K562 (cell line): ENCODE data around the gene HRG. TPM values are rescaled to one million over a fixed set of nuclear protein-coding genes. Genes with fewer than 3 reads are reported as not detected.

Experiments used
- BRCA1 ChIP-seq, 2 experiments: fragments of 450-650 bp in 1 of 2; sonication (generic) in 1 of 2; formaldehyde crosslinking in 1 of 2; IDR thresholded peaks; 2 replicates each; pipeline versions ENCODE4 v1.5.0 to v1.6.1; 2017 to 2020; ENCODE audit warnings: mild to moderate bottlenecking in 1 of 2, missing genetic modification reagents in 1 of 2
- CBX5 ChIP-seq: IDR thresholded peaks from 2 replicates; pipeline ENCODE4 v1.6.1; 2014; ENCODE audit warnings: low read depth, borderline replicate concordance
- CTBP1 ChIP-seq: fragments of 450-650 bp; IDR thresholded peaks from 2 replicates; pipeline ENCODE4 v1.6.1; 2016; ENCODE audit warnings: borderline replicate concordance
- CTCF ChIP-seq, 3 experiments: IDR thresholded peaks in 2 of 3; conservative IDR thresholded peaks in 1 of 3; 2 replicates each; pipeline ENCODE4 v1.5.1; 2011 to 2012; ENCODE audit warnings: low read length in 3 of 3, mild to moderate bottlenecking in 3 of 3, control low read depth in 2 of 3, improper control_type of control experiment in 1 of 3, inconsistent platforms in 1 of 3, low read depth in 1 of 3, mixed read lengths in 1 of 3, moderate library complexity in 1 of 3; ENCODE audit not compliant: insufficient read depth in 2 of 3
- CTCFL ChIP-seq: IDR thresholded peaks from 2 replicates; pipeline ENCODE4 v1.6.1; 2011; ENCODE audit warnings: borderline replicate concordance, low read depth, mild to moderate bottlenecking, moderate library complexity, low read length; ENCODE audit not compliant: insufficient read depth, poor library complexity, severe bottlenecking
- CXXC5 ChIP-seq: fragments of 250-450 bp; sonication (Bioruptor Pico); IDR thresholded peaks from 2 replicates; pipeline ENCODE4 v1.8.0; 2022; ENCODE audit warnings: inconsistent platforms, mild to moderate bottlenecking, moderate library complexity
- ELF1 ChIP-seq: fragments of 200-800 bp; sonication (Bioruptor generic); IDR thresholded peaks from 2 replicates; pipeline ENCODE4 v1.6.1; 2016; ENCODE audit warnings: missing genetic modification characterization, missing compliant biosample characterization
- ELF4 ChIP-seq: fragments of 450-650 bp; formaldehyde crosslinking; IDR thresholded peaks from 2 replicates; pipeline ENCODE4 v1.4.0; 2022; ENCODE audit warnings: missing genetic modification characterization
- JUND ChIP-seq, 2 experiments: IDR thresholded peaks; 2 replicates in 1 of 2; 3 replicates in 1 of 2; pipeline ENCODE4 v1.6.1; 2011; ENCODE audit warnings: borderline replicate concordance in 2 of 2, low read depth in 2 of 2, low read length in 2 of 2, improper control_type of control experiment in 1 of 2, missing biosample characterization in 1 of 2, missing genetic modification characterization in 1 of 2, missing genetic modification reagents in 1 of 2
- KLF1 ChIP-seq: fragments of 450-650 bp; IDR thresholded peaks from 2 replicates; pipeline ENCODE4 v1.6.1; 2016; ENCODE audit warnings: missing genetic modification characterization, missing compliant biosample characterization
- L3MBTL2 ChIP-seq: fragments of 450-650 bp; IDR thresholded peaks from 2 replicates; pipeline ENCODE4 v1.6.1; 2016; ENCODE audit warnings: mild to moderate bottlenecking, moderate library complexity
- NBN ChIP-seq: fragments of 450-650 bp; IDR thresholded peaks from 2 replicates; pipeline ENCODE4 v1.6.1; 2016; ENCODE audit warnings: low read depth, mild to moderate bottlenecking
- NCOA2 ChIP-seq, 2 experiments: fragments of 450-650 bp; IDR thresholded peaks; 2 replicates each; pipeline ENCODE4 v1.6.1; 2018; ENCODE audit warnings: mild to moderate bottlenecking in 2 of 2, moderate library complexity in 1 of 2; ENCODE audit not compliant: partially characterized antibody in 2 of 2
- NFIC ChIP-seq: fragments of 450-650 bp; IDR thresholded peaks from 2 replicates; pipeline ENCODE4 v1.6.1; 2017; ENCODE audit warnings: mild to moderate bottlenecking, inconsistent platforms
- NR4A1 ChIP-seq, 2 experiments: fragments of 250-450 bp in 1 of 2; fragments of 450-650 bp in 1 of 2; sonication (Bioruptor Pico) in 1 of 2; IDR thresholded peaks; 2 replicates each; pipeline versions ENCODE4 v1.4.0 to v1.6.1; 2016 to 2020; ENCODE audit warnings: mild to moderate bottlenecking in 2 of 2, missing compliant biosample characterization in 1 of 2, missing genetic modification characterization in 1 of 2, moderate library complexity in 1 of 2
- PTBP1 ChIP-seq: fragments of 200-400 bp; formaldehyde crosslinking; IDR thresholded peaks from 2 replicates; pipeline ENCODE4 v1.6.1; 2017; ENCODE audit warnings: low read depth, low read length
- RAD21 ChIP-seq, 2 experiments: fragments of 250-450 bp in 1 of 2; fragments of 450-650 bp in 1 of 2; sonication (Bioruptor Pico) in 1 of 2; formaldehyde crosslinking in 1 of 2; IDR thresholded peaks in 1 of 2; conservative IDR thresholded peaks in 1 of 2; 2 replicates each; pipeline versions ENCODE4 v1.4.0 to v1.8.0; 2020 to 2022; ENCODE audit warnings: mild to moderate bottlenecking in 2 of 2, moderate library complexity in 1 of 2
- SAFB2 ChIP-seq: fragments of 200-400 bp; formaldehyde crosslinking; IDR thresholded peaks from 2 replicates; pipeline ENCODE4 v1.6.1; 2018; ENCODE audit warnings: borderline replicate concordance, low read length, low read depth, moderate library complexity; ENCODE audit not compliant: severe bottlenecking
- SIN3B ChIP-seq: fragments of 450-650 bp; IDR thresholded peaks from 2 replicates; pipeline ENCODE4 v1.6.1; 2017; ENCODE audit warnings: low read depth, mild to moderate bottlenecking, moderate library complexity
- SMC3 ChIP-seq: conservative IDR thresholded peaks from 2 replicates; pipeline ENCODE4 v1.6.1; 2011; ENCODE audit warnings: low read depth, low read length, improper control_type of control experiment; ENCODE audit not compliant: insufficient read depth
- TCF3 ChIP-seq: sonication (generic); formaldehyde crosslinking; IDR thresholded peaks from 2 replicates; pipeline ENCODE4 v1.4.0; 2020; ENCODE audit warnings: mild to moderate bottlenecking, missing genetic modification reagents
- ZZZ3 ChIP-seq: fragments of 450-650 bp; IDR thresholded peaks from 2 replicates; pipeline ENCODE4 v1.6.1; 2016; ENCODE audit warnings: antibody characterized with exemption, mild to moderate bottlenecking, moderate library complexity
- polyA plus RNA-seq, 8 experiments: library from polyadenylated mRNA; depleted of rRNA in 4 of 8; stranded (reverse) in 5 of 8; unstranded in 3 of 8; fragments of >200 nt; fragmentation: Nextera tagmentation in 2 of 8; fragmentation: Illumina TruSeq in 1 of 8; extraction: Ambion mirVana in 2 of 8; extraction: Trizol in 1 of 8; gene quantifications; 2 replicates each; pipeline versions ENCODE4 v1.2.1 to v1.2.3, GENCODE V29; 2011 to 2014; ENCODE audit warnings: inconsistent platforms in 1 of 8, missing spikeins in 1 of 8
- total RNA-seq, 7 experiments: library from RNA; depleted of rRNA in 6 of 7; stranded (reverse); fragments of >200 nt in 6 of 7; fragmentation: Illumina TruSeq in 2 of 7; extraction: Trizol in 2 of 7; gene quantifications; 2 replicates each; pipeline versions ENCODE4 v1.2.1 to v1.2.3, GENCODE V29; 2011 to 2021; ENCODE audit warnings: low replicate concordance in 1 of 7

The HRG gene
- total and polyA plus RNA-seq, 9 of the 15 experiments (the other 6 are each of a cell fraction or from before 2014, with no cell fraction given), result not detected

DNA sequence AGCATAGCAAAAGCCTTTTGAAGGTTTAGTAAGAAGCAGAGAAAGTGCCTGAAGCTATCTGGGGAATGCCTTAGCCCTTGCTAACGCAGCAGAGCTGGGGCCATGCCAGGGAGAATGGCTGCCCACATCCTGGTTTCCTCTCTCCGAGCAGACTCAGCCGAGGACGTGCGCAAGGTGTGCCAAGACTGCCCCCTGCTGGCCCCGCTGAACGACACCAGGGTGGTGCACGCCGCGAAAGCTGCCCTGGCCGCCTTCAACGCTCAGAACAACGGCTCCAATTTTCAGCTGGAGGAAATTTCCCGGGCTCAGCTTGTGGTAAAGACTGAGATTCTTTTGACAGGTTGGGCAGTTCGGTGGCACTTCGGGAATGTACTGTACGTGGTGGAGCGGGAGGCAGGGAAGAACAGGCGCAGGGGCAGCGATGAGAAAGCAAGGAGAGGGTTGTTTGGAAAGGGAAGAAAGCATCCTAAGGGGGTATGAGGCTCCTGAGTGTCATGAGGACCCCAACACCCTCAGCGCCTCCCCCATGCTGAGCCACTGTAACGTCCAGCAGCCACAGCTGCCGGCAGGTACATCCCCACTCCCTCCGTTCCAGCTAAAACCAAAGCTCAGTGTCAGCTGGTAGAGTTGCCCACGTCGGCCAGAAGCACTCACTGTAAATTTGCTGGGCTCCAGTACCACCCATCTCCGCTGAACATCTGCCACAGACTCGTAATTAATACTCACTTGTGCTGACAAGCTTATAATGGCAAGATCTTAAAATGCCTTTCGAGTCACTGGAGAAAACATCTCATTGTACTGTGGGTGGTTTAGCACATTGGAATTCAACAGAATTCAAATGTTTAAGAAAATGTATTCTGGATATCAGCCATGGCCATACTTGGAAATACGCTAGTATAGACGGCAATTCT, 48.5 kb upstream of the HRG start (continued):
- TF ChIP-seq CTCF (IDR thresholded peaks at IDR 0.05 in 2 of 3, conservative IDR thresholded peaks at IDR 0.05 in 1 of 3; ENCODE audit: insufficient read depth in 2 of 3, low read depth in 1 of 3, low read length in 3 of 3), result peak; percentile 88 to 92 (median 92)
- TF ChIP-seq SAFB2, result no peak
- TF ChIP-seq ZZZ3, result no peak
- no peak for TF ChIP-seq NCOA2 (IDR thresholded peaks at IDR 0.05; ENCODE audit: partially characterized antibody in 2 of 2)
- 0 out of 2 replicates have a peak, but pooled peaks have one; percentile 11 for TF ChIP-seq CBX5
- peak; percentile 19; the same call in 1 of the 2 replicates for TF ChIP-seq ELF4 (CRISPR knock-in tag)
- no peak for TF ChIP-seq ELF1 (tag)
- no peak for TF ChIP-seq SIN3B
- no peak for TF ChIP-seq TCF3 (CRISPR knock-in tag)
- TF ChIP-seq CTCFL, result peak; percentile 69
- peak; percentile 45; the same call in 1 of the 2 replicates for TF ChIP-seq JUND (IDR thresholded peaks at IDR 0.05; ENCODE audit: borderline replicate concordance, low read depth, low read length)
- TF ChIP-seq JUND (tag; IDR thresholded peaks at IDR 0.05; ENCODE audit: borderline replicate concordance, low read depth, low read length), result no peak
- no peak for TF ChIP-seq KLF1 (tag)
- peak; percentile 43; the same call in 1 of the 2 replicates for TF ChIP-seq NFIC
- TF ChIP-seq PTBP1, result no peak
- TF ChIP-seq CXXC5 (CRISPR knock-in tag), result peak; percentile 40; the same call in 1 of the 2 replicates
- peak; percentile 61; the same call in 1 of the 2 replicates for TF ChIP-seq CTBP1
- peak; percentile 66; the same call in 1 of the 2 replicates for TF ChIP-seq SMC3
- no peak for TF ChIP-seq BRCA1 (IDR thresholded peaks at IDR 0.05)
- no peak for TF ChIP-seq BRCA1 (CRISPR knock-in tag; IDR thresholded peaks at IDR 0.05)
- TF ChIP-seq NBN, result 0 out of 2 replicates have a peak, but pooled peaks have one; percentile 18
- peak; percentile 87 to 89 for TF ChIP-seq RAD21 (CRISPR knock-in tag; conservative IDR thresholded peaks at IDR 0.05 in 1 of 2, IDR thresholded peaks at IDR 0.05 in 1 of 2)
- TF ChIP-seq NR4A1 (CRISPR knock-in tag; IDR thresholded peaks at IDR 0.05), result no peak
- TF ChIP-seq NR4A1 (tag; IDR thresholded peaks at IDR 0.05), result no peak
- TF ChIP-seq L3MBTL2, result 0 out of 2 replicates have a peak, but pooled peaks have one; percentile 23
